GM18519 (cell line): Measurements from ENCODE around the gene AADAC.
"Not testable (repeated sequence)": the region's sequence is repeated elsewhere in the genome, so short reads cannot be mapped to it uniquely, and the experiment has no call there.

Source experiments
- ATAC-seq: cut with Tn5 transposase; IDR thresholded peaks from one replicate; pipeline ENCODE4 v1.9.1; 2021; ENCODE audit warnings: mild to moderate bottlenecking, moderate library complexity; ENCODE audit not compliant: unreplicated experiment, low FRiP score

AADAC gene

DNA sequence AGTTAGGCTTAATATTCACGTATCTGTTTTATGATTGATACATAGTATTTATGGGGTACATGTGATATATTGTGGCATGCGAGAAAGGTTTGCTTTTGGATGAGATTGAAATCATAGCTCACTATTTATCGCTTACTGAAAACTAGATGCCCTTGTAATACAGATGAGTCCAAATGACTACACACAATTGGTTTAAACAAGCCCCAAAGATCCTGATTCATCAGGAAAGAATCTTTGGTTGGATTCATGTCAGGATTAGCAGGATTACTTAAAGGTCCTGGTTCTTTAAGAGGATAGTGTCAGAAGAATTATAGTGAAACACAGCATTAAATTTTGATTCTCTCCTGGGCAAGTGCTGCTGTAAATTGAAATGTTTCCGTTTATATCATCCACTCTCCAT, 18.6 kb upstream of the AADAC start:
- no peak for ATAC-seq

DNA sequence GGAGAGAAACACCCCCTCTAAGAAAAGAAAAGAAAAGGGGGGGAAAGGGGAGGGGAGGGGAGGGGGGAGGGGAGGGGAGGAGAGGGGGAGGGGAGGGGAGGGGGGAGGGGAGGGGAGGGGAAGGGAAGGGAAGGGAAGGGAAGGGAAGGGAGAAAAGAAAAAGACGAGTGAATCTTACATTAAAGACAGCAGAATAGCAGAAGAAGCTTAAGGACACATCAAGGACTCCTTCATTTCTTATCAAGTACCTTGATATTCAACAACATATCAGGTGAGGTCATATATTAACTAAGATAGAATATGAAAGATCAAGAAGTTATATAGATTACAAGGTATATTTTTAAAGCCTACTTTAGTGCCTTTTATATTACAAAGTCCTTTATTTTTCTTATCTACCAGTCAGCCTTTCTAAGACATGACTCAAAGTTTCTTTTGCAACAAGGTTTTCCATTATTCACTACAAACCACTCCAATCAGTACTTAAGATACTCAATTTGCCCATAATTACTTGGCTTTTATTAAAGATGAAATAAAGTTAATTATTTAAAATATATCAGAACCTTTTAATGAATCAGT, 17.7 kb upstream of the AADAC start:
- ATAC-seq: no peak

GRCh38 chr3:151798466-151798865, 15.4 kb upstream of the AADAC start:
- no peak for ATAC-seq

- ATAC-seq: no peak
Measured at GRCh38 chr3:151800431-151800830, 13.5 kb upstream of the AADAC start.

GRCh38 chr3:151804267-151804666, 9.6 kb upstream of the AADAC start:
- ATAC-seq: no peak

DNA sequence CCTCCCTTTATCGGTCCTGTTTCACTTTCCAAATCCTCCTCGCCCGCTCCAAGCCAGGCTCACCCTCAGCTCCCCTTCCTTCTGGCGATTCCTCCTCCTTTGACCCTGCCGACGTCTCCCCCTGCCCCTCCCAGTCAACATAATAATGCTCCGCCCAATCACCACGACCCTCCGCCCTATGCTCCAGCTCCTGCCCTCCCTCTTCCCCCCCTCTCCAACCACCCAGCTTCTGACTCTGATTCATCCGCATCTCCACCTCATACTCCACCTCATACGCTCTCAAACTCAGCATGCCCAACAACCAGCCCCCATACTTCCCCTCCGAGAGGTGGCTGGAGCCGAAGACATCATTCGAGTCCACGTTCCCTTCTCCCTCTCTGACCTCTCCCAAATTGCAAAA, 7.1 kb upstream of the AADAC start:
- ATAC-seq: no peak

DNA sequence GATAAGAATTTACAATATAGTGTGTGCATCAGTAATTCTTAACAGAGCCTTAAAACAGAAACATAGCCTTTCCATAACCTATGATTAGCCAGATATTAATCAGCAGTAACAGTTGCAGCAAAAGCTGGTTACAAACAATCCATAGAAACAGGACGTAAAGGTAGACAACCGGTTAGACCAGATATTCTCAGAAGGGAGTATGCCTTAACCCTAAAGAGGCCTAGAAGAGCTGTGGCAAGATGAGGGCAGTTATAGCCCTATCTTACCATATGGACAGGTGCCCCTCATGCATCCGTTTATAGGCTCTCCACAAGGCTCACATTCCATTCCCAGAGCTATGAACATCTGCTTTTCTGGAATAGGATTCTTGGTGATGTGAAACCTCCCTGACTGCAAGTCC, 5.0 kb upstream of the AADAC start:
- not testable (repeated sequence) for ATAC-seq

DNA sequence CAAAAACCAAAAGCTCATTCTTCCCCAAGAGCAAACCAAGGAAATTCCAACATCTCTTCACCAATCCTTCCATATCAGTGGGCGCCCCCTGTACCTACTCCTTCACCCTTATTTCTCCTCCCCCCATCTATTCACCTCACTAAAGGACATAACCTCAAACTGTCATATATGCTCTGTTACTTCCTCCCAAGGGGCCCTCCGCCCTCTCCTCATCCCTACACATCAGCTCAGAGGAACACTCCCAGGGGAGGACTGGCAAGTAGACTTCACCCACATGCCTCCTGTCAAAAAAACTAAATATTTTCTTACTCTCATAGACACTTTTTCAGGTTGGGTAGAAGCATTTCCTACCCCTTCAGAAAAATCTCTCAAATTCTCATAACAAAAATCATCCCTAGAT, 2.4 kb upstream of the AADAC start:
- ATAC-seq: no peak

- ATAC-seq: no peak
Measured at GRCh38 chr3:151814588-151814987, 672 bp downstream of the AADAC start.

- ATAC-seq: no peak
Measured at GRCh38 chr3:151816091-151816604, 2.2 kb downstream of the AADAC start.

DNA sequence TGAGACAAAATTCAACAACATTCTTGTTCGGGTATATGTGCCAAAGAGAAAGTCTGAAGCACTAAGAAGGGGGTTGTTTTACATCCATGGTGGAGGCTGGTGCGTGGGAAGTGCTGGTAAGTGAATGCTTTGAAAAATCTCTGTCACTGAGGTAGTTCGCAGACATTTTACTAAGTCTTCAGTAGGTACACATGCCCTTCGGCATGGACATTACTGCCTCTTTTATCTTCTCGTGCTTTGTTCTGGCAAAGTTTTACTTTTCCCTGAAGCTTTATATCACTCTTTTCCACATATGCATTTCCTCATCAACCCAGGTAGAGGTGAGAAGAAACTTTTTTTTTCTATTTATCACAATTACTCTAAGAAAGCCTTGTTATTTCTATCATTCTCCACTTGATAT, 3.6 kb downstream of the AADAC start:
- no peak for ATAC-seq

GRCh38 chr3:151818361-151818760, 4.4 kb downstream of the AADAC start:
- no peak for ATAC-seq

- no peak for ATAC-seq
Measured at GRCh38 chr3:151819910-151820309, 6.0 kb downstream of the AADAC start.

DNA sequence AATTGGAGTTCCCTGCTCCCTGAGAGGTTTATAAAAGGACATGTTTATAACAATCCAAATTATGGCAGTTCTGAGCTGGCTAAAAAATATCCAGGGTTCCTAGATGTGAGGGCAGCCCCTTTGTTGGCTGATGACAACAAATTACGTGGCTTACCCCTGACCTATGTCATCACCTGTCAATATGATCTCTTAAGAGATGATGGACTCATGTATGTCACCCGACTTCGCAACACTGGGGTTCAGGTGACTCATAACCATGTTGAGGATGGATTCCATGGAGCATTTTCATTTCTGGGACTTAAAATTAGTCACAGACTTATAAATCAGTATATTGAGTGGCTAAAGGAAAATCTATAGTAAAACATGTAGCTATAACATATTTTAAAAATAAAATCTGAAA, 13.9 kb downstream of the AADAC start:
- ATAC-seq: no peak

- no peak for ATAC-seq
Measured at GRCh38 chr3:151835751-151836525, 22.0 kb downstream of the AADAC start.

GRCh38 chr3:151837057-151837456, 23.1 kb downstream of the AADAC start:
- peak; percentile 42 for ATAC-seq

- ATAC-seq: peak; percentile 67
Measured at GRCh38 chr3:151838574-151839312, 24.8 kb downstream of the AADAC start.

- ATAC-seq: no peak
Measured at GRCh38 chr3:151839313-151839631, 25.4 kb downstream of the AADAC start.

- no peak for ATAC-seq
Measured at GRCh38 chr3:151841801-151842200, 27.9 kb downstream of the AADAC start.

DNA sequence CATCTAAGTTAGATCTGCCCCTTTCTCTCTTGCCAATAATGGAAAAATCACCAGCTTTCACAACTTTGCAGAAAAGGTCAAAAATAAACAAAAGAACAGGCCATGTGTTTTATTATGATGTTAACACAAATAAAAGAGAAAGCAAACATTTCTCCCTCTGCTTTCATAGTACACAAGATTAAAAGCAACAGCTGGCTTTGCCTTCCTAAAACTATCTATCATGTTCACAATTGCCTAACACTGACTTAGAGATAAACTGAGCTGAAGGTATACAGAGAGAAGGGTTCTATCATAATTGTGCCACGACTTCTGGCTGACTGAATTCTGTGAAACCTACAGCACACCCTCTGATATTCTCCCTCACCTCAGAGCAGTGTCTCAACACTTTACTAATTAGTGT, 29.4 kb downstream of the AADAC start:
- no peak for ATAC-seq

GRCh38 chr3:151845306-151845905, 31.5 kb downstream of the AADAC start:
- ATAC-seq: no peak
